HG02884 (cell line): ENCODE results near the gene BCL2L15.

Experiments used
- ATAC-seq: cut with Tn5 transposase; IDR thresholded peaks from one replicate; pipeline ENCODE4 v1.9.1; 2021; ENCODE audit warnings: mild to moderate bottlenecking, moderate library complexity; ENCODE audit not compliant: unreplicated experiment

Gene BCL2L15

GRCh38 chr1:113912594-113913311, 25.4 kb upstream of the BCL2L15 start:
- ATAC-seq: no peak

- no peak for ATAC-seq
These were observed 18.1 kb upstream of the BCL2L15 start for GRCh38 chr1:113905435-113905861.

- ATAC-seq: peak; percentile 93
These were observed 17.5 kb upstream of the BCL2L15 start, which contains the start of the genes AP4B1 and DCLRE1B for GRCh38 chr1:113904674-113905434. Gene AP4B1, minus strand, starts transcription at chr1:113904799. Its CDS starts 82 bp downstream, at chr1:113904717. Gene DCLRE1B, plus strand, starts transcription at chr1:113905326. Its CDS starts 261 bp downstream, at chr1:113905587.

- peak; percentile 27 for ATAC-seq
These were observed 16.9 kb upstream of the BCL2L15 start for GRCh38 chr1:113904293-113904673.

GRCh38 chr1:113903501-113904292, 16.3 kb upstream of the BCL2L15 start:
- no peak for ATAC-seq

GRCh38 chr1:113901191-113901590, 13.8 kb upstream of the BCL2L15 start:
- ATAC-seq: no peak

GRCh38 chr1:113899111-113899510, 11.7 kb upstream of the BCL2L15 start:
- ATAC-seq: no peak

GRCh38 chr1:113898241-113898814, 10.9 kb upstream of the BCL2L15 start:
- no peak for ATAC-seq

GRCh38 chr1:113895961-113896360, 8.6 kb upstream of the BCL2L15 start:
- ATAC-seq: no peak

GRCh38 chr1:113895098-113895497, 7.7 kb upstream of the BCL2L15 start:
- no peak for ATAC-seq

GRCh38 chr1:113893267-113893666, 5.9 kb upstream of the BCL2L15 start:
- ATAC-seq: no peak

- no peak for ATAC-seq
These were observed 4.3 kb upstream of the BCL2L15 start for GRCh38 chr1:113891631-113892220.

GRCh38 chr1:113890816-113891215, 3.4 kb upstream of the BCL2L15 start:
- ATAC-seq: no peak

GRCh38 chr1:113886417-113887401, 672 bp downstream of the BCL2L15 start:
- ATAC-seq: no peak

- no peak for ATAC-seq
These were observed 5.7 kb downstream of the BCL2L15 start for GRCh38 chr1:113881661-113882060.

GRCh38 chr1:113879739-113880038, 7.7 kb downstream of the BCL2L15 start:
- no peak for ATAC-seq

- ATAC-seq: no peak
These were observed 11.2 kb downstream of the BCL2L15 start for GRCh38 chr1:113876176-113876575.

- ATAC-seq: no peak
These were observed 11.7 kb downstream of the BCL2L15 start for GRCh38 chr1:113875714-113876113.

GRCh38 chr1:113874012-113874879, 13.1 kb downstream of the BCL2L15 start:
- ATAC-seq: no peak
